ENCODE data around the gene FBXO36.

The FBXO36 gene

GRCh38 chr2:229974266-229974665, 52.0 kb downstream of the FBXO36 start:
- DNase-seq = no peak

- DNase-seq = no peak
These were observed 58.3 kb downstream of the FBXO36 start for GRCh38 chr2:229980431-229981184.

GRCh38 chr2:229993236-229993635, 70.9 kb downstream of the FBXO36 start:
- no peak for DNase-seq

GRCh38 chr2:229996320-229996719, 74.0 kb downstream of the FBXO36 start:
- DNase-seq = no peak

GRCh38 chr2:229997565-229997964, 75.3 kb downstream of the FBXO36 start:
- no peak for DNase-seq

GRCh38 chr2:230000118-230000841, 78.0 kb downstream of the FBXO36 start:
- DNase-seq = no peak

- peak; percentile 92 for DNase-seq
These were observed 85.8 kb downstream of the FBXO36 start for GRCh38 chr2:230007931-230008707.

- DNase-seq = no peak
These were observed 86.4 kb downstream of the FBXO36 start for GRCh38 chr2:230008708-230009066.

- no peak for DNase-seq
These were observed 88.2 kb downstream of the FBXO36 start for GRCh38 chr2:230010501-230010900.

- DNase-seq = no peak
These were observed 89.3 kb downstream of the FBXO36 start for GRCh38 chr2:230011617-230012016.

GRCh38 chr2:230012267-230012884, 90.1 kb downstream of the FBXO36 start:
- no peak for DNase-seq

- DNase-seq = no peak
These were observed 94.5 kb downstream of the FBXO36 start for GRCh38 chr2:230016844-230017243.

GRCh38 chr2:230018153-230018552, 95.8 kb downstream of the FBXO36 start:
- DNase-seq = no peak

- no peak for DNase-seq
These were observed 97.4 kb downstream of the FBXO36 start for GRCh38 chr2:230019742-230020141.

- DNase-seq = no peak
These were observed 101.0 kb downstream of the FBXO36 start for GRCh38 chr2:230023313-230023712.

- no peak for DNase-seq
These were observed 119.9 kb downstream of the FBXO36 start for GRCh38 chr2:230042195-230042594.

- DNase-seq = no peak
These were observed 120.7 kb downstream of the FBXO36 start for GRCh38 chr2:230043025-230043424.

GRCh38 chr2:230043461-230043860, 121.2 kb downstream of the FBXO36 start:
- no peak for DNase-seq

GRCh38 chr2:230046491-230046890, 124.2 kb downstream of the FBXO36 start:
- DNase-seq = no peak

GRCh38 chr2:230048010-230048671, 125.8 kb downstream of the FBXO36 start:
- no peak for DNase-seq

- no peak for DNase-seq
These were observed 127.8 kb downstream of the FBXO36 start for GRCh38 chr2:230050136-230050535.

GRCh38 chr2:230052299-230052698, 130.0 kb downstream of the FBXO36 start:
- DNase-seq = no peak
